HG03039 (cell line): ENCODE results near the gene CLEC16A.

Experiments used
- ATAC-seq: cut with Tn5 transposase; IDR thresholded peaks from one replicate; pipeline ENCODE4 v1.9.1; 2021; ENCODE audit warnings: mild to moderate bottlenecking, moderate library complexity; ENCODE audit not compliant: unreplicated experiment

CLEC16A gene

DNA sequence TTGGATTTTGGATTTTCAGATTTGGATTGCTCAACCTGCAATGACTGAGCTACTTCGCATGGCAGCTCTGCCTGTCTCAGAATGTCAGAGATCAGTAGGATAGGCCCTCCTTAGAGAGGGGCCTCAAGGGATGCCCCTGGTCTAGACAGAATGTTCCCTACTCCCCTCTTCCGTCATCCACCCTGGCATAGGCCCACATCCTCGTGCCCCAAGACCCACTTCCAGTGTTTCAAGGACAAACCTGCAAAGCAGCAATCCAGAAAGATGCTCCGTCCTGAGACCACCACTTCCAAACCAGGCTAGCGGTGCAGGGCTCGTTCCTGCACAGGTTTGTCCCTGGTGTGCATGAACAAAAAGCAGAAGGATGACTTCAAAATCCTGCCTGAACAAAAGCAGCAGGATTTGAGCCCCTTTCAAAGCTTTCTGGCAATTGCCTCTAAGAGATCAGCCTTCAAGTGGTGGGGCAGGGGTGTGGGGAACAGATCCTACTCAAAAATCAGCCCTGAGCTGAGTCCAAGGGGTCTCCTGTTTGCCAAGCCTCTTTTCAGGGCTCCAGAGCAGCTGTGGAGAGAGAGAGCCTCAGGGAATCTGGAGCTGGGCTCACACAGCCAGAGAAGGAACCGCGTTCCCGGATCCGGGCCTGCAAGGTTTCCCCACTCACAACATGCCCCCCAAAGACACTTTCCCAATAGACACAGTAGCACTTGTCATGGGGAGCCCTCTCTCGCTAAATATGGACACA is 190.5 kb downstream of the CLEC16A start:
- no peak for ATAC-seq

- ATAC-seq, result no peak
Observed at GRCh38 chr16:11135464-11135973, 191.2 kb downstream of the CLEC16A start.

DNA sequence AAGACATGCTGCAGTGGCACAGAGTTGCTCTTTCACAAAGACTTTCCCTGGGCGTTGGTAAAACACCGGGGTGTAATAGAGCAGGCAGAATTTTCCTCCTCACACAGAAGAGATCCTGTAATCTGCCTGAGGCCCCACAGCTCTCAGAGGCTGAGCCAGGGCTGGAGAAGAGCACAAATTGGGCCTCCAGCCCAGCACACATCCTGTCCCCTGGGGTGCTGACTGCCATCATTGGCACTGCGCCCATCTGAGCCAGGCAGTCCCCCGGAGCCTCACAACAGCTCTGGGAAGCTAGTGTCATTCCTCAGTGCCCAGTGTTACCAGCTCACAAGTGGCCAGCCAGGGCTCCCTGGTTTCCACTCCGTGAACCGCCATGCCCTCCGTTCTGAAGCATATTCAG is 192.2 kb downstream of the CLEC16A start:
- ATAC-seq, result no peak

GRCh38 chr16:11138022-11138768 is 193.8 kb downstream of the CLEC16A start:
- no peak for ATAC-seq

GRCh38 chr16:11138769-11139325 is 194.5 kb downstream of the CLEC16A start:
- no peak for ATAC-seq

DNA sequence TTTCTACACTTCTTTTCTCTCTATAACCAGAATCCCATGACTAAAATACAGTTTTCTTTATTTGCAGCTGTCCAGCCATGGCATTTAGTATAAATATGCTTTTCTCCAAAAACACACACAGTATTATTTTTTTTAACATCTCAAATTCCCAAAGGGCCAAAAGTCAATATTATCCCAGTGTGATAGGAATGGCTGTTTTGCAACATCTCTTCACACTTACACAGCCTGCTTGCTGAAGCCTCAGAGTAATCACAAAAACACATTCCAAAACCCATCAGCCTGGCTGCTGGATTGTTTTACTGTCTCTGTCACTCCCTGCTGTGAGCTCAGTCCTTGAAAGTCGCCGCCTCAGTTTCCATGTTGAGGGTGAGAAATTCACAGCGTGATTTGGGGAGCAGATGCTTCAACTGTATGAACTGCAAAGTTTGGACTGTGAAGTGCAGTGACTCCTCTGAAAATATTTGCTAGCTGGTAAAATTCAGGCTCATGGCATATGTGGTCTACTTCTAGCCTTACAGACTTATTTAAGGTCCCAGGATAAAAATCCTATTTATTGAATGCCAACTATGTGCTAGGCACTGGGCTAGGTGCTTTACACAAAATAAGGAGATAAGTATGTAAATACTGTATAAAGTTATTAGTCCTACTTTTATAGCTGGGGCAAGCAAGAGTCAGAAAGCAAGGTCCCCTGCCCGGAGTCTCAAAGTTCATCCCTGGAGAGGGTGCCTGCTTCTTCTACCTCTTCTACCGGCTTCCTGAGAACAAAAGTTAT is 195.1 kb downstream of the CLEC16A start:
- ATAC-seq, result no peak

DNA sequence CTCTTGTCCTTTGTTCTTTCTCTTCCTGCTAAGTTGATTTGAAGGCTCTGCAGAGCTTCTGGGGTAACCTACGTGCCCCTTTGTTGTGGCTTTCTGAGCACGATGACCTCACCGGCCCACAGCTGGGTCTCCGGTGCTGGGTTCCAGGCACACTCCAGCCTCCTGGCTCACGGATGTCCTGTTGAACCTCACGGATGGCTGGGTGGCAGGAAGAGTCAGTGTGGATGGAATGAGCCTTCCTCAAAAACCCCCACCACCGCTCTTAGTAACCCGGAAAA is 195.7 kb downstream of the CLEC16A start:
- ATAC-seq, result no peak

DNA sequence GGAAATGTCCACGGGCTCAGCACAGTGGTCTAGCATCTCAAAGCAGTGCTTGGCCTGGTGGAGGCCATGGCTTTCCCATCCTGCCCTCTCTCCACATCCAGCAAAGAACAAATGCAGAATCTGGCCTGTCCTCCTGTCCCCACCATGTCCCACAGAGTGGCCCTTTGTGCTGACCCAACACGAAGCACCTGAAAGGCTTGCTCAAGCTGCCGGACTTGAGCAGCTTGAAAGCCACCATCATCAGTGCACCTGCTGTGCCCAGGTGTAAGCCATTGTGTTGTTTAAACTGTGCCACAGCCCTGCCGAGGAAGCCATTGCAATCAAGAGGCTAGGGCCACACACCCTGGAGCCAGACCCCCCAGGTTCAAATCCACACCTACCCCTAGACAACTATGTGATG is 196.1 kb downstream of the CLEC16A start:
- no peak for ATAC-seq

DNA sequence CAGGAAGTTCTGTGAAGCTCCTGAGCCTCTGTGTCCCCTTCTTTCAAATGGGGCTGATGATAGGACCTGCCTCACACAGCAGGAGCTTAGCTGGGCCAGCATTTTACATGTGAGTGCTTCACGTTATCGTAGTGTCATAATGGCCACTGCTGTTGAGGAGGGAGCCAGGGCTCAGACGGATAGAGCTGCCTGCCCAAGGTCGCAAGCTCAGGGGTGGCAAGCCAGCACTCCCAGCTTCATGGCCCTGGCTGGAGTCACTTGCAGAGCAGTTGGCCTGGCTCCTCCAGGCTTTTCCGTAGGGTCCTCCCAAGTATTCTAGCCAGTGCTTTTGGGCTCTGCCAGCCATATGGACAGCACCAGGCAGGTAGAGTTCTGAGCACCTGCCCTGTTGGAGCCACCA is 196.5 kb downstream of the CLEC16A start:
- no peak for ATAC-seq

DNA sequence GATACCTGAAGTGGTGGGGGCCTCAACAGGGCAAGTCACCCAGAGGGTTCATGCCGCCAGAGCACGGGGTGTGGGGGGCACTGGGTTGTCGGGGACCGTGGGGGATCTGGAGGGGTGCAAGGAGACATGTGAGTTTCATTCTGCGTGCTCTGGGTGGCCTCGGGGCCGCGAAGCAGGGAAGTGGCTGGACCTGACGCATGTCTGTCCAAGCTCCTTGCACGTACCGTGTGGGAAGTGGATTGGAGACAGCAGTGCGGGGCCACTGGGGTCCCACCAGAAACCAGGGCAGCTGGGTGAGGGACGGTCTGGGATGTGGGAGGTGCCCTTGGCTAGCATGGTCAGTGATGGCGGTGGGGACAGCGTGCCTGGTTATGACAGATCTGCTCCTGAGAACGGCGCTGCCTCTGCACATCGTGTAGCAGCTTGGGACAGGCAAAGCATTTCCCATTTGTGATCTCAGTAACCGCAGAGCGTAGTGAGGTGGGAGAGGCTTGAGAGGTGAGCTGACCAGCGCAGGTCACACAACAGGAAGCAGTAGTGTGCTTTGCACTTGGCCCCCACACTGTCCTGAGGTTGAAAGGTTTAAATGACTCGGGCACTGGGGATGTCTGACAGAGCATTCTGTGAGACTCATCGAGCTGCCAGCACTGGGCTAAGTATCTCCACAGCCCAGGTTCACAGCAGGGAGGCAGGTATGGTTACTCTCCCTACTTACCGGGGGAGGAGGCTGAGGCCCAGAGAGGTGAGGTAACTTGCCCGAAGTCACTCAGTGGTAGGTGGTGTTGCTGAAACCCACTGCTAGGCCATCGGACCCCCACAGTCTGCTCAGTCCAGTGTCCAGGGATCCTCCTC is 197.3 kb downstream of the CLEC16A start:
- ATAC-seq, result no peak

DNA sequence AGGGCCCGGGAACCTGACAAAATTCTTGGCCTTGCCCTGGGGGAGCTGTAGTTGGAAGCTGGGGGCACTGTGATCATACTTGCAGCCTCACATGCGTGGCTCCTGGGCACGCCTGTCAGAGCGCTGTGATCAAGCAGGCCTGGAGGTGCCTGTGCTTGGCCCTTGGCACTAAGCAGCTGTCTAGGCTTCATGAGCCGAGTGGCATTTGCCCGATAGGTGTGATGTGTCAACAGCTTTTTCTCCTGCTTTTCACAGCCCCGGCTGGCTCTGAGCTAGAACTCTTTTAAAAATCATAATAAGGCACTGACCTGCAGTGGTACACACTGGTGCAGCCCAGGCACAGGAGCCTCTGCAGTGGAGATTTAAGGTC is 197.9 kb downstream of the CLEC16A start:
- ATAC-seq, result no peak

GRCh38 chr16:11142951-11143350 is 198.6 kb downstream of the CLEC16A start:
- no peak for ATAC-seq

DNA sequence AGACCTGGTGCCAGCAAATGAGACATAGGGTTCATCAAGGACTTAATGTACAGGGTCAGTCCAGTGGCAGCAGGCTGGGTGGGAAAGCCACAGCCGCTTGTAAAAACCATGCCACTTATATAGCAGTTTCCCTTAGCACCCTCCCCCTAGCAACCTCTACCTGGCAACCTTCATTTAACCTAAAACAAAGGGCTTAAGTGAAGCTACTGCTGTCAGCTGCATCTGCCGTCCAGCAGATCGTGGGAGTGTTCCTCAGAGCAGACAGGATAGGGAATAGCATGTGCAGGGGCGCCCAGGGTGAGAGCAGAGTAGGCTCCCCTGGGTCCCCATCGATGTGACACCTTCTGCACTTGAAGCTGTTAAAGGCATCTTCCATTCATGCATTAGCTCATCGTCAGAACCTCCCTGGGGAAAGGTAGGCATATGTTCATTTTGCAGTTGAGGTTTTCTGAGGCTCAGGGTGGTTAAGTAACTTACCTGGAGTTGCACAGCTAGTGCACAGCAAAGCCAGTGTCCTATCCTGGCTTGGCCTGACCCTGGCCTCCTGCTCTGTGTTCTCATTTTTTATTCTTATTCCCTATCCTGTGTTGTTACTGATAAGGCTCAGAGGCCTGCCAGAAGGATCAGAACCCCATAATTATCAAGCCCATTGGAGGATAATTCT is 199.1 kb downstream of the CLEC16A start:
- ATAC-seq, result no peak

DNA sequence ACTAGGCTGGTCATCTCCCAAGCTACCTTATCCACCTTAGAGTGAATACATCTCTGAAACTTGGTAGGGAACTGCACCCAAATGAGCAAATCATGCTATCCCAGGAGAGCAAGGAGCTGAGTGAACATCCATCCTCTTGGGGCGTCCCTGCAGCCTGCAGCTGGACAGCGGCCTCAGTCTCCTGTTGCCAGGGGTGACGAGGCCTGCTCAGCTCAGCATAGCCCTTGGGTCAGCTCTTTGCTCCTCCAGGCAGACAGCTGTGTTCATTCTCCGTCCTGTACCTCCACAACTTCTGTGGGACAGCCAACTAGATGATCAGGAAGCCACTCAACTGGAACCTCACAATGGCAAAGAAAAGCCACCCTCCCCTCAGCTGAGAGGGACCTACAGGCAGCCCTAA is 199.8 kb downstream of the CLEC16A start:
- ATAC-seq, result no peak

GRCh38 chr16:11145173-11145818 is 200.9 kb downstream of the CLEC16A start:
- no peak for ATAC-seq

DNA sequence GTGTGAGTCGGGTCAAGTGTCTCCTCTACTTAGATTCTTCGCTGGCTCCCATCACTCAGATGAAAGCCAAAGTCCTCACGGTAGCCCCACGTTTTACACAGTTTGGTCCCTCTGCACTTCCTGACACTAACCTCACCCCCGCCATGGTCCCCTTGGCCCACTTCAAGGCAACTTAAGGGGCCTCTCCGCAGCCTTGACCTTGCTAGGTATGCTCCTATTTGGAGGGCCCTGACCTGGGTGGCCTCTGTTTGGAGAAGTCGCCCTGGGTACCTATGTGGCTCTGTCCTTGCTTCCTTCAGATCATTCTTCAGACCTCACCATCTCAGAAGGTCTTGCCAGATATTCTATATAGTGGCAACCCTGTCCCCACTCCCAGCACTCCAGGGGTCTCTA is 201.5 kb downstream of the CLEC16A start:
- no peak for ATAC-seq

DNA sequence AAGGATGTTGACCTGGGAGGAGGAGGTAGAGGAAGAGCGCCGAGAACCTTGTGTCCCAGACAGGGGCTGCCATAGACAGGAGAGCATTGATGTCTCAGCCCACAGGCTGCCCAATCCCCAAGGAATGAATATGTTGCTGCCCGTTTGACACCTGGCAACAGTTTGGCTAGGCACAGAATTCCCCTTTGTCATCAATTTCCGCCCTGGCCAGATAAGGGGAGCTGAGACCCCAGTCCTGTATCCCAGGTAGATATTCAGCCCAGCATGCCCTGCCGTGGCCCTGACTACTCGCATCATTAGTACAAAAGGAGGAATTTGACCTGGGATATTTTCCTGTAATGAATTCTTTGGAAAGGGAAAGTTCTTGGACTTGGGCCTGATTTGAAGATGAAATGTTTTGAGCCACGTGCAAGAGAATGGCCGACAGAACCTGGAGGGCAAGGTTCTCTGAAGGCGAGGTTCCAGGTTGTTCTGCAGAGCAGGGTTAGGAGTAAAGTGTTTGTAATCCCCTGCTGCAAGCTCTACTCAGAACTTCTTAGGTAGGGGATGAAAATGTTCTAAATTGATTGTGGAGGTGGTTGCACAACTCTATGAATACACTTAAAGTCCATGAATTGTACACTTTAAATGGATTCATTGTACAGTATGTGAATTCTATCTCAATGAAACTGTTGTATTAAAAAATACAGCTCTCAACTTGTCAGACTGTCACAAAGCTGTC is 202.8 kb downstream of the CLEC16A start:
- no peak for ATAC-seq

- ATAC-seq, result no peak
Observed at GRCh38 chr16:11147754-11148444, 203.5 kb downstream of the CLEC16A start.
